ENCODE results near the gene CACNA2D4. TPM values are rescaled to one million over a fixed set of nuclear protein-coding genes. Genes with fewer than 3 reads are reported as not detected.

The CACNA2D4 gene
- total and polyA plus RNA-seq, 2 of the 13 experiments (the other 11 are each of a cell fraction or from before 2014, with no cell fraction given) = 14.2 to 136 TPM

DNA sequence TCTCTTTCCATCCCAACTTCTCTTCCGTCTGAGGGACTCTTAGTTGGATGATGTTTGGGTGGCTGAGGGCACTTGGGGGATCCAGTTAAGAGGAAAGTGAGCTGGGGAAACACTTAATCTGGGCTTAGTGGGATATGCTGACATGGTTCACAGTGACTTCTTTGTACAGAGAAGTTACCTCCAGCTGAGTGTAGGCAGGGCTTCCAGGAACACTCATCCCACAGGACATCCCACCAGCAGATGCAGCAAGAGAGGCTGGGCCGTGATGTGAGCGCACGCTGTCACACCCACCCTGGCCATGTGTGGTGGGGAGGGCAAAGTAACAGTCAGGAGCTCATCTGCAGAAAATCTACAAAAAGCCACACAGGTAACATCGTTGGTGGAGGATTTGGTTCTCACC lies 832 bp upstream of the CACNA2D4 start:
- no TSS peak for BruUV-seq (replicated peaks)
- no peaks in the 10 kb centered on the region for H3K9me3 ChIP-seq (ENCODE audit: low read length)
- DNase-seq (ENCODE audit: low spot score) (no peak), FAIRE-seq (no peak), ATAC-seq (no peak)
- H4K20me1 ChIP-seq (ENCODE audit: insufficient read depth, low read length) = no peaks in the 10 kb centered on the region
- in situ Hi-C loops (cut with HindIII; ENCODE audit: extremely low pct_ligation_motif_present, low pct_unique_long_range_greater_than_20kb) = no loop called here
- no peak overlapping the region for H2AFZ ChIP-seq (ENCODE audit: low read length)
- 42% methylated on average over 4 of the region's 5 CpGs for WGBS (ENCODE audit: low lambda C conversion rate)
- ChIA-PET CTCF (ENCODE audit: low intra/inter-chr PET ratio, low total read pairs) (no interaction called here), POLR2A (no interaction called here)
- no peak overlapping the region for H3K27ac ChIP-seq (ENCODE audit: extremely low read length, insufficient read depth, low read length)
- H3K4me1 ChIP-seq (ENCODE audit: insufficient read depth, low read length) = peaks cover 18% of the 10 kb centered on the region; the same call in 1 of the 2 replicates
- H3K4me2 ChIP-seq (ENCODE audit: low read depth, low read length) = no peak overlapping the region
- H3K4me3 ChIP-seq (replicated peaks in 1 of 3; ENCODE audit: insufficient read depth in 1 of 3, low read depth in 2 of 3, low read length in 3 of 3) = no peak overlapping the region
- H3K9ac ChIP-seq (ENCODE audit: insufficient read depth, low read depth, low read length) = no peak overlapping the region
- intact Hi-C loops (cut with micrococcal nuclease; ENCODE audit: unreplicated experiment) = no loop called here
- no peaks in the 10 kb centered on the region for H3K36me3 ChIP-seq (replicated peaks in 1 of 2; ENCODE audit: control insufficient read depth in 1 of 2, insufficient read depth in 2 of 2, low read length in 2 of 2)
- H3K27me3 ChIP-seq (ENCODE audit: control insufficient read depth in 1 of 2, insufficient read depth in 2 of 2, low read length in 2 of 2) = peaks cover 7 to 45% of the 10 kb centered on the region in 2 experiments
- H3K79me2 ChIP-seq (ENCODE audit: insufficient read depth, low read length) = no peaks in the 10 kb centered on the region
- TF ChIP-seq, protein P1, sequence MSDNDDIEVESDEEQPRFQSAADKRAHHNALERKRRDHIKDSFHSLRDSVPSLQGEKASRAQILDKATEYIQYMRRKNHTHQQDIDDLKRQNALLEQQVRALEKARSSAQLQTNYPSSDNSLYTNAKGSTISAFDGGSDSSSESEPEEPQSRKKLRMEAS (IDR thresholded peaks at IDR 0.05) = no peak
- TF ChIP-seq ZNF839 (CRISPR knock-in tag; IDR thresholded peaks at IDR 0.05; ENCODE audit: borderline replicate concordance) (no peak), KMT2B (CRISPR knock-in tag; IDR thresholded peaks at IDR 0.05) (no peak), ZNF749 (CRISPR knock-in tag; IDR thresholded peaks at IDR 0.05; ENCODE audit: borderline replicate concordance) (no peak), SETDB1 (CRISPR knock-in tag; IDR thresholded peaks at IDR 0.05; ENCODE audit: borderline replicate concordance) (no peak), ZNF432 (CRISPR knock-in tag; IDR thresholded peaks at IDR 0.05; ENCODE audit: borderline replicate concordance) (no peak)
- TF ChIP-seq, protein P2, sequence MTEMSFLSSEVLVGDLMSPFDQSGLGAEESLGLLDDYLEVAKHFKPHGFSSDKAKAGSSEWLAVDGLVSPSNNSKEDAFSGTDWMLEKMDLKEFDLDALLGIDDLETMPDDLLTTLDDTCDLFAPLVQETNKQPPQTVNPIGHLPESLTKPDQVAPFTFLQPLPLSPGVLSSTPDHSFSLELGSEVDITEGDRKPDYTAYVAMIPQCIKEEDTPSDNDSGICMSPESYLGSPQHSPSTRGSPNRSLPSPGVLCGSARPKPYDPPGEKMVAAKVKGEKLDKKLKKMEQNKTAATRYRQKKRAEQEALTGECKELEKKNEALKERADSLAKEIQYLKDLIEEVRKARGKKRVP (CRISPR knock-in tag; IDR thresholded peaks at IDR 0.05) = no peak
- TF ChIP-seq, protein P3, sequence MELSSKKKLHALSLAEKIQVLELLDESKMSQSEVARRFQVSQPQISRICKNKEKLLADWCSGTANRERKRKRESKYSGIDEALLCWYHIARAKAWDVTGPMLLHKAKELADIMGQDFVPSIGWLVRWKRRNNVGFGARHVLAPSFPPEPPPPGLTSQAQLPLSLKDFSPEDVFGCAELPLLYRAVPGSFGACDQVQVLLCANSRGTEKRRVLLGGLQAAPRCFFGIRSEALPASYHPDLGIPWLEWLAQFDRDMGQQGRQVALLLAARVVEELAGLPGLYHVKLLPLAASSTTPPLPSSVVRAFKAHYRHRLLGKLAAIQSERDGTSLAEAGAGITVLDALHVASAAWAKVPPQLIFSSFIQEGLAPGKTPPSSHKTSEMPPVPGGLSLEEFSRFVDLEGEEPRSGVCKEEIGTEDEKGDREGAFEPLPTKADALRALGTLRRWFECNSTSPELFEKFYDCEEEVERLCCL (CRISPR knock-in tag; IDR thresholded peaks at IDR 0.05; ENCODE audit: borderline replicate concordance) = no peak
- TF ChIP-seq, protein P4, sequence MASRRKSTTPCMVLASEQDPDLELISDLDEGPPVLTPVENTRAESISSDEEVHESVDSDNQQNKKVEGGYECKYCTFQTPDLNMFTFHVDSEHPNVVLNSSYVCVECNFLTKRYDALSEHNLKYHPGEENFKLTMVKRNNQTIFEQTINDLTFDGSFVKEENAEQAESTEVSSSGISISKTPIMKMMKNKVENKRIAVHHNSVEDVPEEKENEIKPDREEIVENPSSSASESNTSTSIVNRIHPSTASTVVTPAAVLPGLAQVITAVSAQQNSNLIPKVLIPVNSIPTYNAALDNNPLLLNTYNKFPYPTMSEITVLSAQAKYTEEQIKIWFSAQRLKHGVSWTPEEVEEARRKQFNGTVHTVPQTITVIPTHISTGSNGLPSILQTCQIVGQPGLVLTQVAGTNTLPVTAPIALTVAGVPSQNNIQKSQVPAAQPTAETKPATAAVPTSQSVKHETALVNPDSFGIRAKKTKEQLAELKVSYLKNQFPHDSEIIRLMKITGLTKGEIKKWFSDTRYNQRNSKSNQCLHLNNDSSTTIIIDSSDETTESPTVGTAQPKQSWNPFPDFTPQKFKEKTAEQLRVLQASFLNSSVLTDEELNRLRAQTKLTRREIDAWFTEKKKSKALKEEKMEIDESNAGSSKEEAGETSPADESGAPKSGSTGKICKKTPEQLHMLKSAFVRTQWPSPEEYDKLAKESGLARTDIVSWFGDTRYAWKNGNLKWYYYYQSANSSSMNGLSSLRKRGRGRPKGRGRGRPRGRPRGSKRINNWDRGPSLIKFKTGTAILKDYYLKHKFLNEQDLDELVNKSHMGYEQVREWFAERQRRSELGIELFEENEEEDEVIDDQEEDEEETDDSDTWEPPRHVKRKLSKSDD (CRISPR knock-in tag; IDR thresholded peaks at IDR 0.05; ENCODE audit: low read depth) = no peak
